Sigmoid colon (tissue), 7 donors: ENCODE data around the gene MIA3. TPM values are rescaled to one million over a fixed set of nuclear protein-coding genes. Genes with fewer than 3 reads are reported as not detected.
"Not testable (repeated sequence)": the region's sequence is repeated elsewhere in the genome, so short reads cannot be mapped to it uniquely, and the experiment has no call there.

Source experiments
- DNase-seq: peaks from one replicate; pipeline ENCODE4 v3.0.0-alpha.2; 2019
- H3K27ac ChIP-seq, 4 donors: fragments of 200-600 bp; sonication (generic); one replicate each; pipeline ENCODE4 v1.5.1; 2016 to 2019; ENCODE audit warnings: mild to moderate bottlenecking in 1 of 4
- H3K27me3 ChIP-seq, 3 donors: fragments of 200-600 bp; sonication (generic); one replicate each; pipeline ENCODE4 v1.5.1; 2019; ENCODE audit warnings: mild to moderate bottlenecking in 1 of 3
- H3K36me3 ChIP-seq, 4 donors: fragments of 200-600 bp; sonication (generic); one replicate each; pipeline ENCODE4 v1.5.1; 2016 to 2019
- H3K4me1 ChIP-seq, 4 donors: fragments of 200-600 bp; sonication (generic); one replicate each; pipeline ENCODE4 v1.5.1; 2017 to 2019
- H3K4me3 ChIP-seq, 4 donors: fragments of 200-600 bp; sonication (generic); one replicate each; pipeline ENCODE4 v1.5.1; 2017 to 2019; ENCODE audit warnings: mild to moderate bottlenecking in 2 of 4, moderate library complexity in 1 of 4
- H3K9me3 ChIP-seq, 4 donors: fragments of 200-600 bp in 3 of 4; sonication (generic) in 3 of 4; one replicate each; pipeline versions ENCODE4 v1.5.1 to v1.6.1; 2013 to 2019
- CTCF ChIP-seq, 4 experiments: fragments of 450-650 bp in 3 of 4; fragments of 200-600 bp in 1 of 4; IDR thresholded peaks; one replicate each; pipeline ENCODE4 v1.5.1; 2016 to 2019; ENCODE audit warnings: antibody characterized with exemption in 4 of 4, mild to moderate bottlenecking in 3 of 4, moderate library complexity in 2 of 4
- EP300 ChIP-seq, 4 donors: sonication (generic); formaldehyde crosslinking; IDR thresholded peaks; one replicate each; pipeline ENCODE4 v1.6.1; 2017; ENCODE audit warnings: antibody characterized with exemption in 4 of 4
- POLR2A ChIP-seq, 2 donors: fragments of 450-650 bp; IDR thresholded peaks; one replicate each; pipeline ENCODE4 v1.6.1; 2016; ENCODE audit warnings: antibody characterized with exemption in 2 of 2, mild to moderate bottlenecking in 2 of 2, moderate library complexity in 2 of 2
- POLR2AphosphoS5 ChIP-seq, 4 donors: sonication (generic); formaldehyde crosslinking; IDR thresholded peaks; one replicate each; pipeline ENCODE4 v1.6.1; 2017; ENCODE audit warnings: antibody characterized with exemption in 4 of 4
- WGBS, 2 donors: extraction: QIAGEN DNeasy Blood & Tissue Kit; methylation state at CpG; one replicate each; pipeline ENCODE4 v1.1.7; 2013; 5-methylcytosine and 5-hydroxymethylcytosine counted together
- intact Hi-C: fragments of 100-400 bp; cut with DNase I; formaldehyde crosslinking; loops from one replicate; pipeline ENCODE4 v1.15.1; 2023
- polyA plus RNA-seq, 3 donors: library from polyadenylated mRNA; stranded (reverse); fragments of 200-250 nt; gene quantifications; one replicate each; pipeline ENCODE4 v1.2.3, GENCODE V29; 2013
- total RNA-seq, 4 donors: library from RNA; depleted of rRNA; stranded (reverse); fragments of >200 nt; gene quantifications; one replicate each; pipeline ENCODE4 v1.1.0, GENCODE V29; 2016
- donor health status: healthy with polysubstance abuse.
- donor health status: Bipolar disorder and iron deficiency.
- donor health status: healthy.

The MIA3 gene
- total and polyA plus RNA-seq, 7 donors: 5.4 to 36.4 (median 27.6) TPM

- H3K36me3 ChIP-seq: peaks cover 32 to 88% (median 60%) of the 10 kb centered on the region in 4 donors
- TF ChIP-seq EP300 (IDR thresholded peaks at IDR 0.05): no peak
- no peak for TF ChIP-seq POLR2A (IDR thresholded peaks at IDR 0.05)
- TF ChIP-seq CTCF (IDR thresholded peaks at IDR 0.05): no peak
- TF ChIP-seq POLR2AphosphoS5 (IDR thresholded peaks at IDR 0.05): no peak
Observed at GRCh38 chr1:222663431-222663934, 45.6 kb downstream of the MIA3 start.

GRCh38 chr1:222665964-222666363 is 48.1 kb downstream of the MIA3 start:
- Histone ChIP-seq H3K4me1 (peaks cover 0 to 25% (median 13%) of the 10 kb centered on the region in 4 donors), H3K9me3 (no peaks in the 10 kb centered on the region), H3K4me3 (no peak overlapping the region), H3K36me3 (peaks cover 24 to 68% (median 42%) of the 10 kb centered on the region in 4 donors), H3K27me3 (no peaks in the 10 kb centered on the region), H3K27ac (peak overlapping the region in 3 of 4 donors; percentile 32 to 64 (median 62))
- no peak for DNase-seq
- intact Hi-C loops: no loop called here
- TF ChIP-seq POLR2A (IDR thresholded peaks at IDR 0.05) (no peak), POLR2AphosphoS5 (IDR thresholded peaks at IDR 0.05) (peak in 1 of 4 donors; percentile 36), CTCF (IDR thresholded peaks at IDR 0.05) (no peak), EP300 (IDR thresholded peaks at IDR 0.05) (no peak)
- WGBS, 2 donors: 83 to 84% methylated on average over 7 of the region's 7 CpGs

More at GRCh38 chr1:222663431-222663934, 45.6 kb downstream of the MIA3 start:
- Histone ChIP-seq H3K27ac (no peak overlapping the region), H3K4me3 (no peak overlapping the region), H3K4me1 (peaks cover 0 to 25% (median 13%) of the 10 kb centered on the region in 4 donors), H3K27me3 (no peaks in the 10 kb centered on the region), H3K9me3 (no peaks in the 10 kb centered on the region)
- no peak for DNase-seq
- intact Hi-C loops: no loop called here
- 97 to 98% methylated on average over 4 of the region's 4 CpGs for WGBS, 2 donors

- Histone ChIP-seq H3K36me3 (peaks cover 20 to 66% (median 29%) of the 10 kb centered on the region in 4 donors), H3K27ac (peak overlapping the region in 2 of 4 donors; percentile 57 to 64), H3K4me1 (peaks cover 0 to 25% (median 13%) of the 10 kb centered on the region in 4 donors)
- H3K9me3 ChIP-seq, H3K27me3 ChIP-seq, H3K4me3 ChIP-seq, intact Hi-C loops, DNase-seq: not testable (repeated sequence)
- WGBS, 2 donors: no CpG with 5 or more reads among the region's 4 CpGs
Observed at GRCh38 chr1:222668184-222668583, 50.3 kb downstream of the MIA3 start.

- H3K27ac ChIP-seq, H3K4me3 ChIP-seq, intact Hi-C loops, H3K27me3 ChIP-seq, H3K9me3 ChIP-seq, DNase-seq: not testable (repeated sequence)
- Histone ChIP-seq H3K36me3 (peaks cover 12 to 66% (median 25%) of the 10 kb centered on the region in 4 donors), H3K4me1 (peaks cover 0 to 25% (median 13%) of the 10 kb centered on the region in 4 donors)
- WGBS, 2 donors: 88 to 94% methylated on average over 1 of the region's 2 CpGs
Observed at GRCh38 chr1:222669107-222669506, 51.2 kb downstream of the MIA3 start.

- peaks cover 10 to 66% (median 19%) of the 10 kb centered on the region in 4 donors for H3K36me3 ChIP-seq
- no peaks in the 10 kb centered on the region for H3K27me3 ChIP-seq
- no peak overlapping the region for H3K4me3 ChIP-seq
- no peak for DNase-seq
- TF ChIP-seq POLR2AphosphoS5 (IDR thresholded peaks at IDR 0.05) (no peak), EP300 (IDR thresholded peaks at IDR 0.05) (no peak), POLR2A (IDR thresholded peaks at IDR 0.05) (no peak), CTCF (IDR thresholded peaks at IDR 0.05) (no peak)
- 94 to 95% methylated on average over 1 of the region's 1 CpG for WGBS, 2 donors
- H3K9me3 ChIP-seq: no peaks in the 10 kb centered on the region
- peaks cover 0 to 25% (median 13%) of the 10 kb centered on the region in 4 donors for H3K4me1 ChIP-seq
- intact Hi-C loops: no loop called here
- H3K27ac ChIP-seq: peak overlapping the region in 1 of 4 donors; percentile 9
Observed at GRCh38 chr1:222670110-222670509, 52.2 kb downstream of the MIA3 start.

GRCh38 chr1:222680080-222680479 is 62.2 kb downstream of the MIA3 start:
- intact Hi-C loops: no loop called here
- Histone ChIP-seq H3K4me1 (no peaks in the 10 kb centered on the region), H3K36me3 (peaks cover 0 to 32% (median 4%) of the 10 kb centered on the region in 4 donors)

More at GRCh38 chr1:222680080-222680479, 62.2 kb downstream of the MIA3 start:
- Histone ChIP-seq H3K27me3 (no peaks in the 10 kb centered on the region), H3K4me3 (no peak overlapping the region), H3K27ac (no peak overlapping the region), H3K9me3 (no peaks in the 10 kb centered on the region)
- DNase-seq: no peak
- no peak for TF ChIP-seq POLR2AphosphoS5 (IDR thresholded peaks at IDR 0.05)
- no peak for TF ChIP-seq CTCF (IDR thresholded peaks at IDR 0.05)
- TF ChIP-seq EP300 (IDR thresholded peaks at IDR 0.05): no peak
- TF ChIP-seq POLR2A (IDR thresholded peaks at IDR 0.05): no peak
- 96 to 98% methylated on average over 1 of the region's 1 CpG for WGBS, 2 donors
